ENCODE data around the gene TFF2.

GRCh38 chr21:42384989-42385388 is 34.2 kb upstream of the TFF2 start:
- TF ChIP-seq EZH2 (IDR thresholded peaks at IDR 0.05; ENCODE audit: insufficient read depth, poor library complexity, severe bottlenecking) (no peak), EZH2phosphoT487 (IDR thresholded peaks at IDR 0.05; ENCODE audit: insufficient read depth, low read depth) (no peak)

All from GM23248 (cell line).